Embryonic facial prominence (tissue), 1 donor: ENCODE data around the gene CDK15.

Source experiments
- DNase-seq: peaks from one replicate; pipeline ENCODE4 v3.0.0-alpha.2; 2016; ENCODE audit errors: extremely low spot score

Gene CDK15

DNA sequence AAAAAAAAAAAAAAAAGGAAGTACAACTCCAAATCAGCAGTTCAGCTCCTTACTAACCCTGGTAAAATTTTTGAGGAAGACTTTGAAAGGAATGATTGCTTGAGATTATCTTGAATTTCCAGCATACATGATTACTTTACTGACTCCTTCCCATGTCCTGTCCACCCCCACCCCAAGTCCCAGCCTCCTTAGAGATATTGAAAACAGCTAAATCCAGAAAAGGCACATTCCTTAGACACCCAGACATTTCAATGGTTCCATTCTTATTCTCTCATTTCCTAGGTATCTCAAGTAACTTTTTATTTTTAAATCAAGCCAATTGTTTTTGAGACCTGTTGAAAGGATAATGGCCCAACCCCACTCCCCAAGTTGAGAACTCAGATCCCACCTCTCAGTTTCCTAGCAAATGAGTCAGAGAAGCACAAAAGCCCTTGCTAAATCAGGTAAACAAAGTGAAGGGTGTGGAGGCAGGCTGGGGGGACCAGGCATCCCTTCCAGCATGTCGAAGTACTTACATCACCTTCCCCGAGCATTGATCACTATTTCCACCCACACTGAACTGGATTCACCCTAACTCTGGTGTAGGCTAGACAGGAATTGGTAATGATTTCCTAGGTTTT, 131.9 kb downstream of the CDK15 start:
- DNase-seq: no peak

DNA sequence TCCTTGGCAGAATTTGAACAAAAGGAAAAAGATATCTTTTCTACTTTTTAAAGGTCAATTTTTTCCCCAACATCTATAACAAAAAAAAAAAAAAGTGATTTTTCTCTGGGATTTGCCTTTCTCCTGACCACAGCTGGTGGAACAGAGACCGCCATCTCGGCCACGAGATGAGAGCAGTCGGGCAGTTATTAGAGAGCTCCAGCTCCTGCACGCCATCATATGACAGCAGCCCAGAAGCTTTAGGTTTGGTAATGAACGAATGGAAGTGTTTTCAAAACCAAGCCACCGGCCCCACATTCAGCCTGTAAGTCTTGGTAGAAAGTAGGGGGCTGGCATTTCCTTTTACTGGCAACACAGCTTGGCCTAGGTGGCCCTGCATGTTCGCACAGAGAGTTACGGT, 132.4 kb downstream of the CDK15 start:
- no peak for DNase-seq

DNA sequence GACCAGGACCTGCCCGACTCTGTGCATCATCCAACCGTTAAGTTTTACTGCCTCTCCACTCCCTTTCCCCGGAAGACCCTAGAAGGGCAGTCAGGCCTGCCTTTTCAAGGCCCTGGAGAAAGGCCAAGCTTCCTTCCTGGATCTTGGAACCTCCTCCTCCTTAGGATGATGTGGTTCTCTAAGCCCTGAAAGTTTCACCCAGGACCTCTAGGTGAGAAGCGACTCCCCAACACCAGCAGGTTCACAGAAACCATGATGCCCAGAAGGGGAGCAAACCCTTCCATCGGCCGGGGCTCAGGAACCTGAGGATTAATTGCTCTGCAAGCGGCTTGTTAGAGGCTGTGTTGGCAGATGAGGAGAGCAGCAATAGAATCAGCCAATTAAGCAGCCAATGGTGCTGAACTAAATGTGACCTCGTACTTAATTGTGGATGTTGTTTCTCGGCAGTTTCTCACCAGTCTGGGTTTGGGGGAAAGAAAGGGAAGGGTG, 133.2 kb downstream of the CDK15 start:
- no peak for DNase-seq

DNA sequence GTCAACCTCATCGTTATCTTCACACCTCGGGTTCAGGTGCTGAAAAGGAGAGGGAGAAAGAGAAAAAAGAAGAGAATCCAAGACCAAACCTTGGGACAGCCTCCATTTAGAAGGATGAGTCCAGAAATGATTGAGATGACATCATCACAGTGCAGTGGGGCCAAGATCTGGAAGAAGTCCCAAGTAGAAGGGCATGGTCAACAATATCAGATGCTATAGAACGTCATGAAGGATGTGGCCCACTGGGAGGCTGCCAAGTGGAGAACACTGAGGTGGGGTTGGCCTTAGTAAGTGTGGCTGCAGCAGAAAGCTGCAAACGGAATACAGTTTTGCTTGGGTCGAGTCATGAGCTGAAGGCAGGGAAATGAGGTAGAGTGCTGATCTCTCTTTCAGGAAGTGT, 136.2 kb downstream of the CDK15 start:
- DNase-seq: no peak
